GM18519 (cell line): Measurements from ENCODE around the gene ARL5B.

Experiments used
- ATAC-seq: cut with Tn5 transposase; IDR thresholded peaks from one replicate; pipeline ENCODE4 v1.9.1; 2021; ENCODE audit warnings: mild to moderate bottlenecking, moderate library complexity; ENCODE audit not compliant: unreplicated experiment, low FRiP score

ARL5B gene

DNA sequence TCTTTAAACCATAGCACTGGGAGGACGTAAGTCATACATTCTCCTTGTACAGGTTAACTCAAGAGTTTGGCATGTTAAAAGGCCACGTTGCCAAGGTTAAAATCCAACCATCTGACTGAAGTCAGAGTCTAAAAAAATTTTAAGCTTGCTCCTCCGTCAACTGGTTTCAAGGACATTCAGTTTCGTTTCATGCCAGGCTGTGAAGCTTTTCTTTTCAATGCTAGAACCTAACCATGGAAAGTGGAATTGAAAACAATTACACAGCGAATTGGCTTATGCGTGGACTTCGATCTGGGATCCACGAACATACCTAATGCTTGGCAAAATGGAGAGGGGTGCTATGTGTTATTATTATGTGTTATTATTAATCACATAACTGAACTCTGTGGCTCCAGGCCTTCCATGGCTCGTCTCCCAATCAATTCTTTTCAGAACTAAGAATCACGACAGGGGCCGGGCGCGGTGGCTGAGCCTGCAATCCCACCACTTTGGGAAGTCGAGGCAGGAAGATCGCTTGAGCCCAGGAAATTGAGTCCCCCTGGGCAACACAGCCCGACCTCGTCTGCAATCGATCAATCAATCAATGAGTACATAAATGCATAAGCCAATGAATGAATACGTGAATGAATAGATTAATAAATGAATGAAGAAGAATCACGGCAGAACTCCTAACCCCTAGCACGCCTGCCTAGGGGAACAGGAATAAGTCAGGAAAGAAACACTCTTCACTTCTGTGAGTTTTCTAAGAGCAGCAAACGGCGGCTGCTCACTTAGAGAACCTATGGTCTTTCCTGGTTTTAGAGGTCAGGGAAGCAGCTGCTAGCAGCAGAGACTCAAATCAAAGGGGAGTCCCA, 733 bp upstream of the ARL5B start:
- peak; percentile 29 for ATAC-seq

DNA sequence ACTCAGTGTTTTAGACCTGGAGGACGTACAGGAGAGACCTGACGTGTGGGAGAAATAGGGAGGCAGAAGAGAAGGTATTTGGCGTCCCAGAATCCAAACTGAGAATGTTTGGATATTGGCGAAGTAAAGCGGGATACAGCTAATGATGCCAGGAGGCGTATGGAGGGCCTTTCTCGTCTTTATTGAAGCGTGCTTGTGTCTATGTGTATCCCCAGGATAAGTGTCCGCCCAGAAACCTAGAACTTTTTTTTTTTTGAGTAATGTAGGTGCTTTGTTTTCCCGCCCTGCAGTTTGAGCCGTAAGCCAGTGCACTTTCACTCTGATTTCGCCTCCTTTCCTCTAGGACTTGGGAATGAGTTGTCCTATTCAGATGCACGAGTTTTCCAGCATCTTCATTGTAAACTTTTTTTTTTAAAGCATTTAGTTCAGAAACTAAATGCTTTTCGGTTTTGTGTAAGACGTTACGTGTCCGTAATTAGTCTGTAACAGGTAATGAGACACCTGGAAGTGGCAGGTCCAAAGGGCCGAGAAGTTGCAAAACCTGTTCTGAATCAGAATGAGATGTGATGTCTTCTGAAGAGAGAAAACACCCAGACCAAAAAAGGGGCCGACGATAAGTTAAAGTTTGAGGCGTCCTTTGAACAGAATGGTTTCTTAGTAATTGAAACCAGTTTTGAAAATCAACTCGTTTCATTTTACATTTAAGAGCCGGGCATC, 746 bp downstream of the ARL5B start:
- peak; percentile 13 for ATAC-seq

DNA sequence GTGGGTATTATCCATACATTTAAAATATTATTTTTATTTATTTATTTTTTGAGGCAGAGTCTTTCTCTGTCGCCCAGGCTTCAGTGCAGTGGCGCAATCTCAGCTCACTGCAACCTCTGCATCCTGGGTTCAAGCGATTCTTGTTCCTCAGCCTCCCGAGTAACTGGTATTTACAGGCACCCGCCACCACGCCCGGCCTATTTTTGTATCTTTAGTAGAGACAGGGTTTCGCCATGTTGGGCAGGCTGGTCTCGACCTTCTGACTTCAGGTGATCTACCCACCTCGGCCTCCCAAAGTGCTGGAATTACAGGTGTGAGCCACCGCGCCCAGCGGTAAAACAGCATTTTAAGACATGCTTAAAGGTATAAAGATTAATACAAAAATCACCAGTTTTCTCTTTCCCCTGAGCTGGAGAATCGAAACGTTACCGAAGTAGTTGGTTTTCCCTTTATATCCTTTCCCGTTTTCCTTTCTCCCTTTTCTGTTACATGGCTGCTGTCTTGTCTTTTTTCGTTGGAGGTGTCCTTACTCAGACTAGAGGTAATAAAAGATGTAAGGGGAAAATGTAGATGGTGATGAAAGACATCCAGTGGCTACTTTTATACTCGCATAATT, 1.7 kb downstream of the ARL5B start:
- ATAC-seq, result no peak

DNA sequence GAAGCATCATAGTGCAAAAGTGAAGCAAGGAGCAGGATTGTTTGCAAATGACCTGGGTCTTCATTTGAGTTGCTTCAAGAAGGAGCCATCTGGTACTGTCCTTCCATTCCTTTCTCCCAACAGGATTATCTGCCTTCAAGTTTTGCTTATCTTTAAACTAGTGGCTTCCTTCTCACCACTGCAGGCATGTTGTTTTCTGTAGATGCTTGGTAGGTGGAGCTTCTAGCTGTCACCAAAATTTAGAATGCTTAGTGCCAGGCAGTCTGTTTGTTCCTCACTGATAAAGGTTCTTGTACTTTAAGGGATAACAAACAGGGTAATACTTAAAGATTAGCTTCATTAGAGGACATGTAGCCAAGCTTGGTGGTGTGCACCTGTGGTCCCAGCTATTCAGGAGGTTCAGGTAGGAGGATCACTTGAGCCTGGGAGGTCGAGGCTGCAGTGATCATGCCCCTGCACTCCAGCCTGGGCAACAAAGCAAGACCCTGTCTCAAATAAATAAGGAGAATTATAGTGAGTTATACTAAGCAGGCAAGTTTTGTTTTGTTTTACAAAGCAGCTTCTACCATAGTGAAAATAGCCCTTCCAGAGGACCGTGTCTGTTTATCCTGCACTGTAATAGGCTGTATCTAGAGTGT, 5.7 kb downstream of the ARL5B start:
- ATAC-seq, result no peak

DNA sequence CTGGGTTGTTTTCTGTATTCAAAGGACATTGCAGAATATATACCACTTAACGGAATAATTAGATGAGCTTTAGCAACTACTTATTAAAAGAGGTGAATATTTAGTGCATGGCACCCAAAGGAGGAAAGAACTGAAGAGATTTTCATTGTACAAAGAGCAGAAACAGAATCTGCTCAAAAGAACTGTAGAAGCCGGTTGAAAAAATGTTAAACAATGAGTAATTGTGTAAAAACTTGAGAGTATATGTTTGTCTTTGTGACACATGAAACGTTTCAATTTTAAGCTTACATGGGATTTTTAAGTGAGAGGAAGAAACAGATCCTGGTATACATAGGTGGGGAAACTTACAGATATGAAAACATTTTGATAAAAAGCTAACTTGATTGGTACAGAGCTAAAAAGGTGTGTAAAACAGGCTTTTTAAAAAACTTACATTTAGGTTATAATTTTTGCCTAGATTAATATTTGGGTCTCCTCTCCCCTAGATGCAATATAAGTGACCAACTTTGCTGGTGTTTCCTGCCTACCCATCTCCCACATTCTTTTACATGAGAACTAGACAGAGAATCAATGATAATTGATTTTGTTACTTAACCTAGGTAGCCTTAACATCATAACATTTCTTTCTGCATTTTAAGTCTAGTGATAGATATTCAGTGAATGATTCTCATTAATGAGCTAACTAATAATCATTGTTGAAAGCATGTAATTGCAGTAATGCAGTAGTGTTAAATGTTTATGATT, 6.8 kb downstream of the ARL5B start:
- ATAC-seq, result no peak

DNA sequence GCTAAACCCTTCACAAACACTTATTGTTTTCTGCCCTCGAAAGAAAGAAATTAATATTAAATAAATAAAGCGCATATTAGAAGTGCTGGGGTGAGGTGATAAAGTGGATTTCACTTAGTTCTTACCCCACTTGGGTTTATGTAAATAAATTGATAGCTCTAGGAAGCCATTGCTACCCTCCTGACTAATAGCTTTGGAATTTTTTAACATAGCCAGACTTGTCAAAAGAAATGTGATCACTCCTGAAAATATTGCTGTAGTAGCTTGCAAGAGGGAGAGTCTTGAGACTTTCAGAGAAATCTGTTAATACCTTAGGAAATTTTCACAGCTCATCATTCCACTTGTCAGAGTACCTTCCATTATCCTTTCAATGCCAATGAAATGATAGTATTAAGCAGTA, 7.6 kb downstream of the ARL5B start:
- ATAC-seq, result no peak

DNA sequence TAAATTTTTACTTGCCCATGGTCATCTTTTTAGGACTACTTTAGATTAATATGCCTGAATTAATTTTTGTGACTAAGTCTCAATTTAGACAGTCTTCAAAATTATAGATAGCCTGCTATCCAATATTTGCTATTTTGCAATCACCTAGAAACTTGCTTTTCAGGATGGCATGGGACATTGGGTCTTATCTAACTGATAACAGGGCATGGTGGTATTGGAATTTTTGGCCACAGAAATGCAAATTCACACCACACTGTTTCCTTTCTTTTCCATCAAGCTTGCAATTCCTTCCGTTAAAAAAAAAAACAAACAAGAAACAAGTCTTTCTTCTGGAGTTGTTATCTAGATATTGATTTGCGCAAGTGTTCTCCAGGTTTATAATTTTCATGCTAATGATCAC, 8.8 kb downstream of the ARL5B start:
- ATAC-seq, result no peak

DNA sequence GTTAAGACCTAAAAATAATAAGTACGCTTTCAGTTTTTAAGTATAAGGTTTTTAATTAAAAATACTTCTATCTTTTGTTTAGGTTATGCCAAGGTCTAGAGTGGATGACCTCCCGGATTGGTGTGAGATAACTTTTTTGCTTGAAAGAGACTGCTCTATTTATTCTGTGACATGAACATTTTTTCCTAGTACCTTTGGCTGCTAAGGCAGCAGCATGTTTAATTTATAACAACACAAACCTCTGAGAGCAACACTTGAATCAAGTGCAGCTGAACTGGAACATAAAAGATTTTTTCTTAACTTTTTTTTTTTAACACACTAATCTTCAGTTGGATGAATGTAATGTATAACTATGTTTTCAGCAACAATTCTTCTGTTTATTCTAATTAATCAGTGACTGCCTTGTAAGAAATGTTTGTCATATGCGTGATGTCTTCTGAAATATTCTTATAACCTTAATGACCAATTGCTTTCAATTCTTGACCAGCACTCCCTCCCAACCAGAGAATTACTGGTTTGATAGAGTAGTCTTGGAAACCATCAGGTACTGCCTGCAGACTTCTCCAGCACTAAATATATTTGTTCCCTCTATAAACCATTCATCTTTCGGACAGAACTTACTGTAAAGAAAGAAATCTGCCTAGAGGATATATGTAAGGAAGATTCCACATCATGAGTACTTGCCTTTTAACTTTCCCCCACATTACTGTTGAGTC, 16.0 kb downstream of the ARL5B start:
- ATAC-seq, result no peak

DNA sequence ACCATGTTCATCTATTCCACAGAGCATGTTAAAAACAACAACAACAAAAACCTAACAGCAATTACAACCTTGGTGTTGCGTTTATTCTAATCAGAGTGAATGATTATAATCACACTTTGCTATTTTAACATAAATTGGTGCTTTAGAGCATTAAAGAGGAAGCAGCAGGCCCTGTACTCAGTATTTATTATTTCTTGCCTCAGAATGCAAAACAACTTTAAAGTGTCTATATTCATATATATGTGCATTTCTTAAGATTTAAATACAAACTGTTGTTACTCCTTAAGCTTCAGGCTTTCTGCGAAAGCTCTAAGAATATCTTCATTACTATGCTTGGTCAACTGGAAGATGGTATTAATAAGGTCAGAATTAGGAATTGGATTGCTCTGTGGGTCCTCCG, 21.5 kb downstream of the ARL5B start:
- no peak for ATAC-seq

DNA sequence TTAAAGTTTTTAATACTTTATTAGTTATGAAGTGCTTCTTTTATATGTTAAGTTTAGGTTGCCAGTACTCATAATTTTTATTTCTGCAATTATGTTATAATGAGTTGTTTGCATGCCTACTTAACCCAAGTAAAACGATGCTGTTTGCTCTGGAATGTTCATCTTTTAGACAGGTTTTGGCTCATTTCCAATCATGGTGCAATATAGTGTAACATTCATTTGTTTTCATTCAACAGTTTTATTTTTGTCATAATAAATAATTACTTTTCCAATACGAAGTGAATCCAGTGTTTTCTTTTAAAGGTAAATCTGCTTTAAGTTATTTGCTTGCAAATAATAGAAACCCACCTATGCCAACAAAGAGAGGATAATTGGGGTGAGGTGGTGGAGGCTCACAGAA, 22.1 kb downstream of the ARL5B start:
- ATAC-seq, result no peak

DNA sequence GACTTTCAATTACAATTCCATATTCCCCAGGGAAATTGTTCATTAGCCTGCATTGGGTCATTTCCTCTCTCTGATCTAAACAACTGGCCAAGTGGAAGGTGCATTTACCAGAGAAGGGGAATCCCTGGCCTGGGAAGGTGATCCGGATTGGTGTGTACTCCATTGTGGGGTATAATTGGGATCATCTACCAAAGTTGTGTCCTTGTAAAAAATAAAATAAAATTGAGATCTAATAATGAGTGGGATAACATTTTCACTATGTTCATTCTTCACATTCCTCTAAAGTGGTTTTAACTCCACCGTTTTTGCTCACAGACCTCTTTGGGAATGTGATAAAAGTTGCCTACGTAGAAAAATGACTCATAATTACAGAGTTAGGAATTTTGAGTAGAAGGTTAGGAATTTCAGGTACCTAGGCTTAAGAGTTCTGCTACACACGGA, 22.8 kb downstream of the ARL5B start:
- no peak for ATAC-seq

DNA sequence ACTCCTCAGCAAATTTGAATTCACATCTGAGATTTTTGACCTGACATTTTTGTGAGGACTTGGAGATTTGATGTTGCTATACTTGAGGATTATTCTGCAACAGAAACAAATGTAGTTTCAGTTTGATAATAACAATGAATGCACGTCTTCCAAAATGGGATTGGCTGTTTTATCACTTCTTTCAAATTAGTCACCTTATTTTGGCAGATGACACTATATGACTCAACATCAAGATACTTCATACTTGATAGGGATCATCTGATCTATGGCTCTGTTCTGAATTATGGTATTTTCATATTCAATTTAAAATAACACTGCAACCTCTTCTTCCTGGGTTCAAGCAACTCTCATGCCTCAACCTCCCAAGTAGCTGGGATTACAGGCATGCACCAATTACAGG, 24.2 kb downstream of the ARL5B start:
- ATAC-seq, result no peak

DNA sequence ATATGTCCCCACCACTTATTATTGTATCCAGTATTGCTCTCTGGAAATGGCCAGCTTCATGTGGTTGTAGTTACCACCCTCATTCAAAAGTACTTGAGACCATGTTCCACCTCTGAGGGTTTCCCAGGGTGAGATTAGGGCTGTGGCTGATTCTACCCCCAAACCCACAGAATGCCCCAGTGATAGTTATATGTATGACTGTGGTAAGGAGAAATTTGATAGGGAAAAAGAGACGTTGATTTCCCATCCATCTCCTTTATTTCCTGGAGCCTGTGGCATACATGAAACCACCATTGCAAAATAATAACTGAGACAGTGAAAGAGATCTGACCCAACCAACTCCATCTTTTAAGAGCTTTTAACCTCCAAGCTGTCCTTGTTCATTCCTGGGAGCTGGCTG, 25.2 kb downstream of the ARL5B start:
- ATAC-seq, result no peak

DNA sequence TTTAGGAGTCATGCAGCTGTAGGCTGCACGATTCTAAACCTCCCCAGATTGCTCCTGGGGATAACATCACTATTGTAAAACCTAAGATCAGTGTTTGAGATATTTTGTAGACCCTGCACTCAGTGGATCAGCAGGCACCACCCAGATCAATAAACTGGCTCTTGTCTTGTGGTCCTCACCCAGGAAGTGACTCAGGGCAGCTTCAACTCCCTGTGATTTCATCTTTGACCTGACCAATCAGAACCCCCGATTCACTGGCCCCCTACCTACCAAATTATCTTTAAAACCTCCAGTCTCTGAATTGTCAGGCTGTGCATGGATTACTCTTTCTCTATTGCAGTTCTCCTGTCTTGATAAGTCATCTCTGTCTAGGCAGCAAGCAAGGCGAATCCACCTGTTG, 25.7 kb downstream of the ARL5B start:
- no peak for ATAC-seq

DNA sequence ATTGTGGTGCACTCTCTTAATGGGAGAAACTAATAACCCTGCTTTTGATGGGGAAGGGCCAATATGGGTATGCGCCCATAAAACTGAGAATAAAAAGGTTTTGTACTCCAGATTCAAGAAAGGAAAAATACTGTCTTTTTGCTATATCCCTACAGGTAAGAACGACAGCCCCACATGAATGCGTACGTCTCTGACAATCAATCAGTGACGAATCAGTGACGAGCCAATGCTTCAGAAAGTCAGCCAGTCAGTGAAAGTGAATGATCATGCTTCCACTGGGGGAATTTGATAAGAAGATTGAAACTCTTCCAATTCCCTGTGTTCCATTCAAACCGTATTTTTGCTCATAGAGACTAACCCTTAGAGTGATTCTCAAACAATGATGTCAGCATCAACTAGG, 26.3 kb downstream of the ARL5B start:
- ATAC-seq, result no peak

DNA sequence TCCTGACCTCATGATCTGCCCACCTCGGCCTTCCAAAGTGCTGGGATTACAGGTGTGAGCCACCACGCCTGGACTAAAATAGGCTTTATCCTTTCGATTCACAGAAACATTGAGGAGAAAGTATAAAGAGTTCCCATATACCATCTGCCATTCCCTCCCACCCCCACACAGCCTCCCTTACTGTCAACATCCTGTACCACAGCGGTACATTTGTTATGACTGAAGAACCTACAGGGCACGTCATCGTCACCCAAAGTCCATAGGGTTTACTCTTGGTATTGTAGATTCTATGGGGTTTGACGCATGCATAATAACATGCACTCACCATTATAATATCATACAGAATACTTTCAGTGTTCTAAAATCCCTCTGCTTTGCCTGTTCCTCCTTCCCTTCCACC, 28.0 kb downstream of the ARL5B start:
- no peak for ATAC-seq

DNA sequence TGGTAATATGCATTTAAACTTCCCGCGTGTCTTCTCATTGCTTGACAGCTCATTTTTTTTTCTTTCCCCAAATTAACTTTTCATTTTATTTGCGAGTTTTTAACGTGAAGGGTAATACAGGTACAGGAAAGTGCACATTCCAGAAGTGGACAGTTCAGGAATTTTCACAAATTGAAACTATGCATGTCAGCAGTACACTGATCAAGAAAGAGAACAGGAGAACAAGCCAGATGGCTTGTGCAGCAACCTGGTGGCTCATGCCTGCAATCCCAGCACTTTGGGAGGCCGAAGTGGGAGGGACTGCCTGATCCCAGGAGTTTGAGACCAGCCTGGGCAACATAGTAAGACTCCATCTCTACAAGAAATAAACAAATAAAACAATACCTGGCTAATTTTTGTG, 28.5 kb downstream of the ARL5B start:
- ATAC-seq, result no peak

DNA sequence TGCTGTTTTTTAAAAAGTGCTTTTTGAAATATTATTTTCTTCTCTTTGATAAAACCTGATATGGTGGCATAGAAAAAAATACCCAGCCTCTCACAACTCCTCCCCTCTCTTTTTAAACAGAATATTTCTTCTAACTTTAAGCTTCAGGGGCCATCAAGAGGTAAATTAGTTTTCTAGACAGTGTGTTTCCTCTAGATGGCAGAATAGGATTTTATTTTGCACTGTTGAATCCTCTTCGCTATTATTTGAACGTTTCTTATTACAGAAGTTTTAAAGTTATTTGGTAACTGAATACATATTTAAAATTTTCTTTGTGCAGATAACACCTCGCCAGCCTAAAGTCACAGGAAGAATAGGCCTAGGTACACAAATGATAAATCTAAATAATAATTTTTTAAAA, 30.3 kb downstream of the ARL5B start:
- no peak for ATAC-seq

DNA sequence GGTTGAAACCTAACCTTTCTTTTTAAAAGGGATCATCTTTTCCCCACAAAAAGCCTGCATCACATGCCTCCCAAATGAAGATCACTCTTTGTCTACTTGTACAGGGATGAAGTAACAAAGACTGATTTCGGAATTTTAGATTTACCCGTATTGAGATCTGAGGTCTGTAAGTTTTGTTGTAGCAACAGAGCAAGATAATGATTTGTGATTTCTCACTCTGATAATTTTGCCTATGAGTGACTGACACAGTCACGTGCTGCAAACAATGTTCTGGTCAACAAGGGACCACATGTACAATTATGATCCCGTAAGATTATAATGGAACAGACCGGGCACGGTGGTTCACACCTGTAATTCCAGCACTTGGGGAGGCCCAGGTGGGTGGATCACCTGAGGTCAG, 31.3 kb downstream of the ARL5B start:
- no peak for ATAC-seq
